ENCODE results near the gene ARID5B.

ARID5B gene

GRCh38 chr10:62049624-62050345 lies 148.3 kb downstream of the ARID5B start:
- Histone ChIP-seq H3K9me3 (ENCODE audit: insufficient read depth, low read length) (no peaks in the 10 kb centered on the region), H3K4me1 (ENCODE audit: insufficient read depth, insufficient read length) (no peaks in the 10 kb centered on the region), H3K36me3 (ENCODE audit: insufficient read depth, insufficient read length, low read length) (peaks cover 20% of the 10 kb centered on the region), H3K27me3 (ENCODE audit: insufficient read depth, insufficient read length) (no peaks in the 10 kb centered on the region), H3K4me3 (ENCODE audit: insufficient read length, low read depth) (no peak overlapping the region), H3K9ac (ENCODE audit: insufficient read length, low read depth) (no peak overlapping the region)
- no peak for DNase-seq (ENCODE audit: low read depth, low spot score)
- TF ChIP-seq SUZ12 (IDR thresholded peaks at IDR 0.05; ENCODE audit: extremely low read depth, insufficient read depth, insufficient read length): no peak
- TF ChIP-seq ZNF274 (IDR thresholded peaks at IDR 0.05; ENCODE audit: low read depth, low read length): no peak
- no peak for TF ChIP-seq YY1 (IDR thresholded peaks at IDR 0.05; ENCODE audit: insufficient read depth, insufficient read length)

- H3K9me3 ChIP-seq (ENCODE audit: insufficient read depth, low read length): no peaks in the 10 kb centered on the region
- no peaks in the 10 kb centered on the region for H3K4me1 ChIP-seq (ENCODE audit: insufficient read depth, insufficient read length)
- peaks cover 20% of the 10 kb centered on the region for H3K36me3 ChIP-seq (ENCODE audit: insufficient read depth, insufficient read length, low read length)
- no peak overlapping the region for H3K4me3 ChIP-seq (ENCODE audit: insufficient read length, low read depth)
- TF ChIP-seq YY1 (IDR thresholded peaks at IDR 0.05; ENCODE audit: insufficient read depth, insufficient read length): no peak
- TF ChIP-seq SUZ12 (IDR thresholded peaks at IDR 0.05; ENCODE audit: extremely low read depth, insufficient read depth, insufficient read length): no peak
- no peak for TF ChIP-seq ZNF274 (IDR thresholded peaks at IDR 0.05; ENCODE audit: low read depth, low read length)
- no peak for DNase-seq (ENCODE audit: low read depth, low spot score)
- H3K9ac ChIP-seq (ENCODE audit: insufficient read length, low read depth): no peak overlapping the region
- H3K27me3 ChIP-seq (ENCODE audit: insufficient read depth, insufficient read length): no peaks in the 10 kb centered on the region
Measured at GRCh38 chr10:62050346-62050892, 148.9 kb downstream of the ARID5B start.

- H3K36me3 ChIP-seq (ENCODE audit: insufficient read depth, insufficient read length, low read length): peaks cover 20% of the 10 kb centered on the region
- H3K27me3 ChIP-seq (ENCODE audit: insufficient read depth, insufficient read length): no peaks in the 10 kb centered on the region
- H3K4me1 ChIP-seq (ENCODE audit: insufficient read depth, insufficient read length): no peaks in the 10 kb centered on the region
- H3K4me3 ChIP-seq (ENCODE audit: insufficient read length, low read depth): no peak overlapping the region
- no peaks in the 10 kb centered on the region for H3K9me3 ChIP-seq (ENCODE audit: insufficient read depth, low read length)
- no peak for DNase-seq (ENCODE audit: low read depth, low spot score)
- H3K9ac ChIP-seq (ENCODE audit: insufficient read length, low read depth): no peak overlapping the region
- TF ChIP-seq SUZ12 (IDR thresholded peaks at IDR 0.05; ENCODE audit: extremely low read depth, insufficient read depth, insufficient read length): no peak
- no peak for TF ChIP-seq ZNF274 (IDR thresholded peaks at IDR 0.05; ENCODE audit: low read depth, low read length)
- TF ChIP-seq YY1 (IDR thresholded peaks at IDR 0.05; ENCODE audit: insufficient read depth, insufficient read length): no peak
Measured at GRCh38 chr10:62050893-62051433, 149.5 kb downstream of the ARID5B start.

- no peaks in the 10 kb centered on the region for H3K27me3 ChIP-seq (ENCODE audit: insufficient read depth, insufficient read length)
- H3K9ac ChIP-seq (ENCODE audit: insufficient read length, low read depth): no peak overlapping the region
- H3K36me3 ChIP-seq (ENCODE audit: insufficient read depth, insufficient read length, low read length): peaks cover 23% of the 10 kb centered on the region
- H3K4me1 ChIP-seq (ENCODE audit: insufficient read depth, insufficient read length): no peaks in the 10 kb centered on the region
- no peak overlapping the region for H3K4me3 ChIP-seq (ENCODE audit: insufficient read length, low read depth)
- TF ChIP-seq YY1 (IDR thresholded peaks at IDR 0.05; ENCODE audit: insufficient read depth, insufficient read length) (no peak), SUZ12 (IDR thresholded peaks at IDR 0.05; ENCODE audit: extremely low read depth, insufficient read depth, insufficient read length) (no peak), ZNF274 (IDR thresholded peaks at IDR 0.05; ENCODE audit: low read depth, low read length) (no peak)
- no peak for DNase-seq (ENCODE audit: low read depth, low spot score)
- no peaks in the 10 kb centered on the region for H3K9me3 ChIP-seq (ENCODE audit: insufficient read depth, low read length)
Measured at GRCh38 chr10:62052276-62052675, 150.8 kb downstream of the ARID5B start.

- DNase-seq (ENCODE audit: low read depth, low spot score): no peak
- peaks cover 28% of the 10 kb centered on the region for H3K36me3 ChIP-seq (ENCODE audit: insufficient read depth, insufficient read length, low read length)
- no peak overlapping the region for H3K4me3 ChIP-seq (ENCODE audit: insufficient read length, low read depth)
- no peak for TF ChIP-seq YY1 (IDR thresholded peaks at IDR 0.05; ENCODE audit: insufficient read depth, insufficient read length)
- TF ChIP-seq ZNF274 (IDR thresholded peaks at IDR 0.05; ENCODE audit: low read depth, low read length): no peak
- TF ChIP-seq SUZ12 (IDR thresholded peaks at IDR 0.05; ENCODE audit: extremely low read depth, insufficient read depth, insufficient read length): no peak
- no peaks in the 10 kb centered on the region for H3K9me3 ChIP-seq (ENCODE audit: insufficient read depth, low read length)
- H3K9ac ChIP-seq (ENCODE audit: insufficient read length, low read depth): no peak overlapping the region
- no peaks in the 10 kb centered on the region for H3K27me3 ChIP-seq (ENCODE audit: insufficient read depth, insufficient read length)
- H3K4me1 ChIP-seq (ENCODE audit: insufficient read depth, insufficient read length): no peaks in the 10 kb centered on the region
Measured at GRCh38 chr10:62053860-62054259, 152.4 kb downstream of the ARID5B start.

- no peak overlapping the region for H3K4me3 ChIP-seq (ENCODE audit: insufficient read length, low read depth)
- no peaks in the 10 kb centered on the region for H3K27me3 ChIP-seq (ENCODE audit: insufficient read depth, insufficient read length)
- TF ChIP-seq SUZ12 (IDR thresholded peaks at IDR 0.05; ENCODE audit: extremely low read depth, insufficient read depth, insufficient read length) (no peak), ZNF274 (IDR thresholded peaks at IDR 0.05; ENCODE audit: low read depth, low read length) (no peak)
- DNase-seq (ENCODE audit: low read depth, low spot score): no peak
- H3K9me3 ChIP-seq (ENCODE audit: insufficient read depth, low read length): no peaks in the 10 kb centered on the region
- H3K9ac ChIP-seq (ENCODE audit: insufficient read length, low read depth): no peak overlapping the region
- H3K4me1 ChIP-seq (ENCODE audit: insufficient read depth, insufficient read length): no peaks in the 10 kb centered on the region
- H3K36me3 ChIP-seq (ENCODE audit: insufficient read depth, insufficient read length, low read length): peaks cover 33% of the 10 kb centered on the region
Measured at GRCh38 chr10:62054408-62054807, 152.9 kb downstream of the ARID5B start.

- Histone ChIP-seq H3K4me3 (ENCODE audit: insufficient read length, low read depth) (no peak overlapping the region), H3K9ac (ENCODE audit: insufficient read length, low read depth) (no peak overlapping the region), H3K36me3 (ENCODE audit: insufficient read depth, insufficient read length, low read length) (peaks cover 33% of the 10 kb centered on the region), H3K4me1 (ENCODE audit: insufficient read depth, insufficient read length) (no peaks in the 10 kb centered on the region), H3K27me3 (ENCODE audit: insufficient read depth, insufficient read length) (no peaks in the 10 kb centered on the region), H3K9me3 (ENCODE audit: insufficient read depth, low read length) (no peaks in the 10 kb centered on the region)
- no peak for DNase-seq (ENCODE audit: low read depth, low spot score)
- TF ChIP-seq SUZ12 (IDR thresholded peaks at IDR 0.05; ENCODE audit: extremely low read depth, insufficient read depth, insufficient read length) (no peak), ZNF274 (IDR thresholded peaks at IDR 0.05; ENCODE audit: low read depth, low read length) (no peak), YY1 (IDR thresholded peaks at IDR 0.05; ENCODE audit: insufficient read depth, insufficient read length) (no peak)
Measured at GRCh38 chr10:62054830-62055229, 153.3 kb downstream of the ARID5B start.

All from NT2/D1 (cell line).